RCC 7860 (cell line): ENCODE data around the gene AXIN2.
"Not testable (repeated sequence)": the region's sequence is repeated elsewhere in the genome, so short reads cannot be mapped to it uniquely, and the experiment has no call there.

Experiments
- DNase-seq: peaks from one replicate; pipeline ENCODE4 v3.0.0-alpha.2; 2015; ENCODE audit warnings: low spot score
- FAIRE-seq: peaks from 2 replicates; lab custom pipeline; 2012; peaks lifted over from hg19 to GRCh38; lab: Jason Lieb, UNC

Gene AXIN2

GRCh38 chr17:65487161-65487560 lies 74.3 kb downstream of the AXIN2 start:
- no peak for DNase-seq
- no peak for FAIRE-seq

- no peak for FAIRE-seq
- no peak for DNase-seq
Measured at GRCh38 chr17:65485388-65486299, 75.8 kb downstream of the AXIN2 start.

GRCh38 chr17:65484405-65484804 lies 77.0 kb downstream of the AXIN2 start:
- FAIRE-seq, DNase-seq: not testable (repeated sequence)

- FAIRE-seq (no peak), DNase-seq (no peak)
Measured at GRCh38 chr17:65483438-65483837, 78.0 kb downstream of the AXIN2 start.

GRCh38 chr17:65482201-65482600 lies 79.2 kb downstream of the AXIN2 start:
- FAIRE-seq (no peak), DNase-seq (no peak)

GRCh38 chr17:65479282-65479681 lies 82.2 kb downstream of the AXIN2 start:
- DNase-seq (no peak), FAIRE-seq (no peak)
